ENCODE results near the gene LILRA6. TPM values are rescaled to one million over a fixed set of nuclear protein-coding genes. Genes with fewer than 3 reads are reported as not detected.

Gene LILRA6
- polyA plus RNA-seq, 1 donor = 0.32 TPM

DNA sequence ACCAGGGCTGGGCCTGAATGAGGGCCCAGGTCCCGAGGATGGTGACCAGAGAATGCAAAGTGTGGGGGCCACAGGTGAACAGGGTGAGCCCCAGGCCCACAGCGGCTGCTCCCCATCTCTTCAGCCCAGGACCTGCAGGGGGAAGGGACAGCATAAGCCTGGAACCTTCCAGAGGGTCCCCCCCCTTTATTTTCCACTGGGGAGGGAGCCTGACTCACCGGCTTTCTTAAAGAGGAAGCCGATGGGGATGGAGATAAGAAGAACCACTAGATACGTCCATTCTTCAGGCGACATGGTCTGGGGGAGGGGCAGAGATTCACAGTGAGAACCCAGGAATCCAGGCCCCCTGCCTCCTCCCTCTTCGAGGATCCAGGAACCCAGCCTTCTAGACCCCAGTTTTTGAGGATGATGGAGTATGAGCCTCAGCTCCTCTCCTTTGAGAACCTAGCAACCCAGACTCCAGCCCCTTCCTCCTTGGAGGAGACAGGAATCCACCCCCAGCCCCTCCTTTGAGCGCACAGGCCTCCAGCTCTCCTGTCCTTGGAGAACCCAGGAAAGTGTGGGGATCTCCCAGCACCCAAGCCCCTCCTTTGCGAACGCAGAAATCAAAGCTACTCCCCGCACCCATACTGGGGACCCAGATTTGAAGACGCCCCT is 54.2 kb downstream of the LILRA6 start:
- no peak for DNase-seq

DNA sequence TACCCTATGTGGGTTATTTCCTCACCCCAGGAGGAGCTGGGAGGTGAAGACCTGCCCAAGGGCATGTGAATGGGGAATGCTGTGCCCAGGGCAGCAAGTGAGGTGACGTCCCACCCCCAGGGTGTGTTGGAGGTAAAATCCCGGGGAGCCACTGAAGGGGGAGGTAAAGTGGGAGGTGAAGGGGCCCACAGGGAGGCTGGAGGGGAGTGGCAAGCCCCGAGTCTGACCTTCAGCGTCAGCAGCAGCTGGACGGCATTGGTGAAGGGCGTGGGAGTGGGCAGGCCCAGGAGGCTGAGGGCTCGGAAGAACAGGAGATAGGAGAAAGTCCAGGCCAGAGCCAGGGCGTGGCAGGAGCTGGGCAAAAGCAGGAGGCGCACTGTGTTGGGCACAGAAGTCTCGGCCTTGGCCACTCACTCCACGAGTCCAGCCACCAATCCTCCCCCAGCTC is 55.6 kb downstream of the LILRA6 start:
- no peak for DNase-seq

Other genes starting within 250 kb of the LILRA6 start
- not detected for gene VSTM1, start 178.9 kb downstream of the LILRA6 start, polyA plus RNA-seq (ENCODE audit: insufficient read length)
- 0.22 TPM for gene TARM1, start 161.4 kb downstream of the LILRA6 start, polyA plus RNA-seq (ENCODE audit: insufficient read length)
- gene OSCAR, start 142.0 kb downstream of the LILRA6 start, polyA plus RNA-seq (ENCODE audit: insufficient read length) = 0.07 TPM
- gene NDUFA3, start 139.9 kb downstream of the LILRA6 start, polyA plus RNA-seq (ENCODE audit: insufficient read length) = 105 TPM
- gene TFPT, start 127.1 kb downstream of the LILRA6 start, polyA plus RNA-seq (ENCODE audit: insufficient read length) = 14.3 TPM
- gene PRPF31, start 127.0 kb downstream of the LILRA6 start, polyA plus RNA-seq (ENCODE audit: insufficient read length) = 68.7 TPM
- gene CNOT3, start 105.0 kb downstream of the LILRA6 start, polyA plus RNA-seq (ENCODE audit: insufficient read length) = 81.7 TPM
- 6.3 TPM for gene LENG1, start 83.1 kb downstream of the LILRA6 start, polyA plus RNA-seq (ENCODE audit: insufficient read length)
- gene TMC4, start 69.6 kb downstream of the LILRA6 start, polyA plus RNA-seq (ENCODE audit: insufficient read length) = 32.3 TPM
- 58.7 TPM for gene MBOAT7, start 53.2 kb downstream of the LILRA6 start, polyA plus RNA-seq (ENCODE audit: insufficient read length)
- gene TSEN34, start 51.5 kb downstream of the LILRA6 start, polyA plus RNA-seq (ENCODE audit: insufficient read length) = 39.8 TPM
- 1,221 TPM for gene RPS9, start 41.9 kb downstream of the LILRA6 start, polyA plus RNA-seq (ENCODE audit: insufficient read length)
- 0.76 TPM for gene LILRB3, start 19.8 kb downstream of the LILRA6 start, polyA plus RNA-seq (ENCODE audit: insufficient read length)
- 1.6 TPM for gene LILRB5, start 14.5 kb upstream of the LILRA6 start, polyA plus RNA-seq (ENCODE audit: insufficient read length)
- 0.45 TPM for gene LILRB2, start 38.3 kb upstream of the LILRA6 start, polyA plus RNA-seq (ENCODE audit: insufficient read length)
- gene LILRA5, start 70.4 kb upstream of the LILRA6 start, polyA plus RNA-seq (ENCODE audit: insufficient read length) = 0.45 TPM
- gene LILRA4, start 96.4 kb upstream of the LILRA6 start, polyA plus RNA-seq (ENCODE audit: insufficient read length) = not detected
- 3.2 TPM for gene LAIR1, start 122.1 kb upstream of the LILRA6 start, polyA plus RNA-seq (ENCODE audit: insufficient read length)
- 7.8 TPM for gene TTYH1, start 172.7 kb upstream of the LILRA6 start, polyA plus RNA-seq (ENCODE audit: insufficient read length)
- 189 TPM for gene LENG8, start 206.4 kb upstream of the LILRA6 start, polyA plus RNA-seq (ENCODE audit: insufficient read length)
- gene LENG9, start 221.0 kb upstream of the LILRA6 start, polyA plus RNA-seq (ENCODE audit: insufficient read length) = 1.7 TPM
- 13.0 TPM for gene CDC42EP5, start 230.5 kb upstream of the LILRA6 start, polyA plus RNA-seq (ENCODE audit: insufficient read length)